ENCODE data around the gene RASAL2. TPM values are rescaled to one million over a fixed set of nuclear protein-coding genes. Genes with fewer than 3 reads are reported as not detected.

RASAL2 gene
- total RNA-seq, 1 experiment from 2014 or later, result 56.9 TPM

DNA sequence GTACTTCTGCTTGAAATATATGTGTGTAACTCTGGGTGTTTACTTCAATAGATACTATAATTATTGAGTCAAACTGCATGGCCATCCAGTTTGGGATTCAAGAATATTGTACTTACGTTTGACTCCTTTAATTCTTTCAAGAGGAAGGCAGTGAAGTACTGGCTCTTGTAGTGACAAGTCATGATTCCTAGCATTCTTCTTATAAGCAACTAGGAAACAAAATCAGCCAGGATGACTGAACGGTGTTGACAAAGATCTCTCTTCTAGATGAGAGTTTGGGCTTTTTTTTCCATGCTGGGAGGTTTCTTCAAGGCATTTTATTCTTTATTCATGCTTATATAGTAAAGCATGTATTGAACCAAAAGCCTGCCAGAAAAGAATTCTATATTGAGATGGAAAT lies 344.5 kb downstream of the RASAL2 start:
- Mint-ChIP-seq H3K36me3 (ENCODE audit: insufficient read depth, unreplicated experiment) (peaks cover 35% of the 10 kb centered on the region), H3K27me3 (ENCODE audit: insufficient read depth, unreplicated experiment) (no peaks in the 10 kb centered on the region), H3K27ac (ENCODE audit: low read depth, unreplicated experiment) (no peak overlapping the region), H3K4me1 (ENCODE audit: insufficient read depth, unreplicated experiment) (peaks cover 6% of the 10 kb centered on the region), H3K9me3 (ENCODE audit: unreplicated experiment) (no peaks in the 10 kb centered on the region), H3K4me3 (ENCODE audit: unreplicated experiment) (no peak overlapping the region)
- POLR2A ChIA-PET, result interaction anchor here (0.6 to 2.2 kb wide), 5 partner anchors 9 to 143 kb away, joined by 3 to 9 read pairs (median 4); no protein-coding TSS in a partner anchor
- TF ChIP-seq, protein P1, sequence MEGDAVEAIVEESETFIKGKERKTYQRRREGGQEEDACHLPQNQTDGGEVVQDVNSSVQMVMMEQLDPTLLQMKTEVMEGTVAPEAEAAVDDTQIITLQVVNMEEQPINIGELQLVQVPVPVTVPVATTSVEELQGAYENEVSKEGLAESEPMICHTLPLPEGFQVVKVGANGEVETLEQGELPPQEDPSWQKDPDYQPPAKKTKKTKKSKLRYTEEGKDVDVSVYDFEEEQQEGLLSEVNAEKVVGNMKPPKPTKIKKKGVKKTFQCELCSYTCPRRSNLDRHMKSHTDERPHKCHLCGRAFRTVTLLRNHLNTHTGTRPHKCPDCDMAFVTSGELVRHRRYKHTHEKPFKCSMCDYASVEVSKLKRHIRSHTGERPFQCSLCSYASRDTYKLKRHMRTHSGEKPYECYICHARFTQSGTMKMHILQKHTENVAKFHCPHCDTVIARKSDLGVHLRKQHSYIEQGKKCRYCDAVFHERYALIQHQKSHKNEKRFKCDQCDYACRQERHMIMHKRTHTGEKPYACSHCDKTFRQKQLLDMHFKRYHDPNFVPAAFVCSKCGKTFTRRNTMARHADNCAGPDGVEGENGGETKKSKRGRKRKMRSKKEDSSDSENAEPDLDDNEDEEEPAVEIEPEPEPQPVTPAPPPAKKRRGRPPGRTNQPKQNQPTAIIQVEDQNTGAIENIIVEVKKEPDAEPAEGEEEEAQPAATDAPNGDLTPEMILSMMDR (IDR thresholded peaks at IDR 0.05; ENCODE audit: unreplicated experiment), result no peak
- DNase-seq (ENCODE audit: unreplicated experiment), result no peak
- no TSS peak for BruUV-seq (replicated peaks)
- intact Hi-C loops (cut with micrococcal nuclease), result no loop called here
- CTCF ChIA-PET, result interaction anchor here (0.6 to 2.7 kb wide), 6 partner anchors 31 to 1139 kb away, joined by 3 to 18 read pairs (median 3); no protein-coding TSS in a partner anchor

DNA sequence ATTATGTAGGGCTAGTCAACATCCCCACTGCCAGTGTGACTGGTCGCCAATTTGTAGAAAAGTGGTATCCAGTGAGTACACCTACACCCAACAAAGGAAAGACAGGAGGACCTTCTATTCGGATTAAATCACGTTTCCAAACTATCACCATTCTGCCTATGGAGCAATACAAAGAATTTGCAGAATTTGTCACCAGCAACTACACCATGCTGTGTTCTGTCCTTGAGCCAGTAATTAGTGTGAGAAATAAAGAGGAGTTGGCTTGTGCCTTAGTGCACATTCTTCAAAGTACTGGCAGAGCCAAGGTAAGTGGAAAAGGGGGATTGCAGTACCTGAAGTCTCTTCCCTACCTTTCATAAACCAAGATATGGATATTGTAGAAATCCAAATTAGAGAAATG lies 349.0 kb downstream of the RASAL2 start:
- no peak overlapping the region for H3K4me3 Mint-ChIP-seq (ENCODE audit: unreplicated experiment)
- ChIA-PET POLR2A (interaction anchor here (0.6 to 1.9 kb wide), 2 partner anchors 9 to 25 kb away, joined by 3 to 8 read pairs; no protein-coding TSS in a partner anchor), CTCF (interaction anchor here (0.7 to 1.0 kb wide), 2 partner anchors 8 to 99 kb away, joined by 3 to 6 read pairs; no protein-coding TSS in a partner anchor)
- TF ChIP-seq, protein P1 (IDR thresholded peaks at IDR 0.05; ENCODE audit: unreplicated experiment), result no peak
- no peaks in the 10 kb centered on the region for H3K27me3 Mint-ChIP-seq (ENCODE audit: insufficient read depth, unreplicated experiment)
- peaks cover 54% of the 10 kb centered on the region for H3K36me3 Mint-ChIP-seq (ENCODE audit: insufficient read depth, unreplicated experiment)
- H3K4me1 Mint-ChIP-seq (ENCODE audit: insufficient read depth, unreplicated experiment), result peaks cover 6% of the 10 kb centered on the region
- no peaks in the 10 kb centered on the region for H3K9me3 Mint-ChIP-seq (ENCODE audit: unreplicated experiment)
- BruUV-seq (replicated peaks), result TSS peak; percentile 12
- DNase-seq (ENCODE audit: unreplicated experiment), result no peak
- intact Hi-C loops (cut with micrococcal nuclease), result no loop called here
- H3K27ac Mint-ChIP-seq (ENCODE audit: low read depth, unreplicated experiment), result no peak overlapping the region

DNA sequence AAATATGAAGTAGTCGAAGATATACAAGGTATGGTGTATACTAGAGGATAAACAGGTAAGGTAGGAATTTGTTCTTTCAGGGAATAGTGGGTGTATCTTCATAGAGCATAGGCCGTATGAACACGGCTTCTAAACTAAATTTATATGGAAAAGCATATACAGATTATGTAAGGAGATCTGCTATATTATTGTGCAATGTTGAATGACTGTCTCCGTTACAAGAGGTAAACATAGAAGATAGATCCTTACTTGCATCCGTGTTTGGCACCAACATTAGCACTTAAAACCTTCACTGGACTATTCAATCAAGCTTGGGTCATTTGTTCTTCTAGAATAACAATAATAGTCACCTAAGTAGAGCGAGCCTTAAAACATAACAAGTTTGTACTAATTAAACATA lies 357.0 kb downstream of the RASAL2 start:
- H3K4me3 Mint-ChIP-seq (ENCODE audit: unreplicated experiment), result no peak overlapping the region
- ChIA-PET CTCF (interaction anchor here (0.5 to 1.3 kb wide), 3 partner anchors 9 to 1364 kb away, joined by 3 to 6 read pairs (median 3); no protein-coding TSS in a partner anchor), POLR2A (interaction anchor here (0.7 to 1.6 kb wide), 4 partner anchors 13 to 902 kb away, joined by 3 read pairs; no protein-coding TSS in a partner anchor)
- no peaks in the 10 kb centered on the region for H3K9me3 Mint-ChIP-seq (ENCODE audit: unreplicated experiment)
- H3K36me3 Mint-ChIP-seq (ENCODE audit: insufficient read depth, unreplicated experiment), result peaks cover 32% of the 10 kb centered on the region
- peaks cover 5% of the 10 kb centered on the region for H3K4me1 Mint-ChIP-seq (ENCODE audit: insufficient read depth, unreplicated experiment)
- no peaks in the 10 kb centered on the region for H3K27me3 Mint-ChIP-seq (ENCODE audit: insufficient read depth, unreplicated experiment)
- TF ChIP-seq, protein P1 (IDR thresholded peaks at IDR 0.05; ENCODE audit: unreplicated experiment), result no peak
- H3K27ac Mint-ChIP-seq (ENCODE audit: low read depth, unreplicated experiment), result no peak overlapping the region
- intact Hi-C loops (cut with micrococcal nuclease), result no loop called here
- DNase-seq (ENCODE audit: unreplicated experiment), result peak; percentile 13
- BruUV-seq (replicated peaks), result no TSS peak

DNA sequence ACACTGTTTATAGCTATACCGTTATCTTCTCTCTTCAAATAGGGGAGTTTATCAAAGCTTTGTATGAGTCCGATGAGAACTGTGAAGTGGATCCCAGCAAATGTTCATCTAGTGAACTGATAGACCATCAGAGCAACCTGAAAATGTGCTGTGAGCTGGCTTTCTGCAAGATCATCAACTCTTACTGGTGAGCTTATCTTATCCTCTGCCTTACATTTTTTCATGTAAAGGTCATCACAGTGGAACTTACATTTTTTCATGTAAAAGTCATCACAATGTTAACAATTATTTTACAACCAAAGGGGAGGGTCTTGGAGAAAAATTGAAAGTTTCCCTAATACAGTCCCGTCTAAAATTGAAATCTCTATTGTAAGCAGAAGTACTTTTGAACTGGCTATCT lies 357.6 kb downstream of the RASAL2 start:
- BruUV-seq (replicated peaks), result no TSS peak
- TF ChIP-seq, protein P1 (IDR thresholded peaks at IDR 0.05; ENCODE audit: unreplicated experiment), result no peak
- Mint-ChIP-seq H3K4me1 (ENCODE audit: insufficient read depth, unreplicated experiment) (peaks cover 9% of the 10 kb centered on the region), H3K36me3 (ENCODE audit: insufficient read depth, unreplicated experiment) (peaks cover 32% of the 10 kb centered on the region), H3K9me3 (ENCODE audit: unreplicated experiment) (no peaks in the 10 kb centered on the region), H3K4me3 (ENCODE audit: unreplicated experiment) (no peak overlapping the region), H3K27ac (ENCODE audit: low read depth, unreplicated experiment) (no peak overlapping the region), H3K27me3 (ENCODE audit: insufficient read depth, unreplicated experiment) (no peaks in the 10 kb centered on the region)
- DNase-seq (ENCODE audit: unreplicated experiment), result no peak
- CTCF ChIA-PET, result interaction anchor here (0.6 to 1.3 kb wide), 3 partner anchors 9 to 50 kb away, joined by 3 to 6 read pairs (median 5); no protein-coding TSS in a partner anchor
- intact Hi-C loops (cut with micrococcal nuclease), result no loop called here
- POLR2A ChIA-PET, result interaction anchor here (0.7 kb wide), 3 partner anchors 22 to 857 kb away, joined by 3 read pairs; no protein-coding TSS in a partner anchor

Data from MCF 10A (cell line).